Measurements from ENCODE around the gene HK3.

GRCh38 chr5:176880366-176881020 is 18.7 kb downstream of the HK3 start:
- TF ChIP-seq CTCF (IDR thresholded peaks at IDR 0.05; ENCODE audit: low read depth, low read length, missing input control) (no peak), JUND (IDR thresholded peaks at IDR 0.05) (no peak), SP1 (IDR thresholded peaks at IDR 0.05) (no peak)

All from liver (tissue), 3 donors.